ENCODE data around the gene TBC1D5.

DNA sequence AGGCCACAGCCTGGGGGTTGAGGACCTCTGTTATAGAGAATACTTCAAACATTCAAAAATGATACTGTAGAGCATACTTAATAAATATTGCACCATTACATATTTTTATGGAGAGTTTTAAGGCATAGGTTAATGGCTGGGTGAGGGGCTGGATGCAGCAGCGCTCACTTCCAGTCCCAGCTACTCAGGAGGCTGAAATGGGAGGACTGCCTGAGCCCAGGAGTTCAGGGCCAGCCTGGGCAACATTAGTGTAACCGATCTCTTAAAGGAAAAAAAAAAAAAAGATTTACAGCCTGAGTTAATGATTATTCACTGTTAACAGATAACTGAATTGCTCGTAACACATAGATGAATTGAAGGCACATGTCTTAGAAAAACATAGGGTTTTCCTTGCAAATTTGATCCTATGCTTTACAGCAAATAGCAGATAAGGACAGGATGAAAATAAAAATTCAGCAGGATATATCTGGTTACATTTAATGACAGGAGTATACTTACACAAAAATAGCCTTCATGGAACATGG is 282.9 kb downstream of the TBC1D5 start:
- TF ChIP-seq POLR2A (IDR thresholded peaks at IDR 0.05; ENCODE audit: low read length) (no peak), GATA1 (IDR thresholded peaks at IDR 0.05; ENCODE audit: low read depth, low read length) (no peak)
